ENCODE results near the gene BCL2A1. TPM values are rescaled to one million over a fixed set of nuclear protein-coding genes. Genes with fewer than 3 reads are reported as not detected.
"Not testable (repeated sequence)": the region's sequence is repeated elsewhere in the genome, so short reads cannot be mapped to it uniquely, and the experiment has no call there.

Gene BCL2A1
- total RNA-seq, 1 experiment from 2014 or later = not detected

GRCh38 chr15:79989682-79990081 is 18.7 kb upstream of the BCL2A1 start:
- DNase-seq (ENCODE audit: low spot score) = no peak

GRCh38 chr15:79989183-79989582 is 18.2 kb upstream of the BCL2A1 start:
- DNase-seq (ENCODE audit: low spot score) = no peak

- DNase-seq (ENCODE audit: low spot score) = no peak
Observed at GRCh38 chr15:79988448-79989117, 17.6 kb upstream of the BCL2A1 start.

GRCh38 chr15:79987969-79988368 is 17.0 kb upstream of the BCL2A1 start:
- no peak for DNase-seq (ENCODE audit: low spot score)

GRCh38 chr15:79987569-79987955 is 16.6 kb upstream of the BCL2A1 start:
- no peak for DNase-seq (ENCODE audit: low spot score)

GRCh38 chr15:79981831-79982455 is 10.9 kb upstream of the BCL2A1 start:
- DNase-seq (ENCODE audit: low spot score) = no peak

GRCh38 chr15:79978655-79979514 is 7.9 kb upstream of the BCL2A1 start:
- DNase-seq (ENCODE audit: low spot score) = no peak

GRCh38 chr15:79978260-79978654 is 7.3 kb upstream of the BCL2A1 start:
- DNase-seq (ENCODE audit: low spot score) = no peak

GRCh38 chr15:79977431-79978054 is 6.5 kb upstream of the BCL2A1 start:
- no peak for DNase-seq (ENCODE audit: low spot score)

- DNase-seq (ENCODE audit: low spot score) = no peak
Observed at GRCh38 chr15:79973456-79974195, 2.6 kb upstream of the BCL2A1 start.

GRCh38 chr15:79972863-79973262 is 1.9 kb upstream of the BCL2A1 start:
- DNase-seq (ENCODE audit: low spot score) = no peak

- DNase-seq (ENCODE audit: low spot score) = no peak
Observed at GRCh38 chr15:79970181-79970580, 815 bp downstream of the BCL2A1 start.

- no peak for DNase-seq (ENCODE audit: low spot score)
Observed at GRCh38 chr15:79969146-79969545, 1.9 kb downstream of the BCL2A1 start.

- DNase-seq (ENCODE audit: low spot score) = no peak
Observed at GRCh38 chr15:79967298-79968182, 3.5 kb downstream of the BCL2A1 start.

GRCh38 chr15:79966634-79967297 is 4.2 kb downstream of the BCL2A1 start:
- DNase-seq (ENCODE audit: low spot score) = no peak

- no peak for DNase-seq (ENCODE audit: low spot score)
Observed at GRCh38 chr15:79965846-79966630, 5.0 kb downstream of the BCL2A1 start.

- no peak for DNase-seq (ENCODE audit: low spot score)
Observed at GRCh38 chr15:79964232-79964805, 6.7 kb downstream of the BCL2A1 start.

- DNase-seq (ENCODE audit: low spot score) = not testable (repeated sequence)
Observed at GRCh38 chr15:79962921-79963320, 8.1 kb downstream of the BCL2A1 start.

- no peak for DNase-seq (ENCODE audit: low spot score)
Observed at GRCh38 chr15:79962178-79962577, 8.8 kb downstream of the BCL2A1 start.

Measured in A172 (cell line).